Suprapubic skin (tissue), 4 donors: ENCODE results near the gene SOHLH1. TPM values are rescaled to one million over a fixed set of nuclear protein-coding genes. Genes with fewer than 3 reads are reported as not detected.

Experiments
- DNase-seq, 2 donors: peaks; one replicate each; pipeline ENCODE4 v3.0.0-alpha.2; 2019; ENCODE audit warnings: low spot score in 2 of 2
- H3K27ac ChIP-seq: fragments of 200-600 bp; sonication (generic); one replicate; pipeline ENCODE4 v1.5.1; 2019
- H3K27me3 ChIP-seq: fragments of 200-600 bp; sonication (generic); one replicate; pipeline ENCODE4 v1.5.1; 2019
- H3K36me3 ChIP-seq: fragments of 200-600 bp; sonication (generic); one replicate; pipeline ENCODE4 v1.5.1; 2019
- H3K4me1 ChIP-seq: fragments of 200-600 bp; sonication (generic); one replicate; pipeline ENCODE4 v1.5.1; 2019
- H3K4me3 ChIP-seq: fragments of 200-600 bp; sonication (generic); one replicate; pipeline ENCODE4 v1.5.1; 2019; ENCODE audit warnings: mild to moderate bottlenecking
- H3K9me3 ChIP-seq: fragments of 200-600 bp; sonication (generic); one replicate; pipeline ENCODE4 v1.5.1; 2019
- EP300 ChIP-seq: sonication (generic); formaldehyde crosslinking; IDR thresholded peaks from one replicate; pipeline ENCODE4 v1.6.1; 2017; ENCODE audit warnings: antibody characterized with exemption
- POLR2A ChIP-seq, 2 donors: fragments of 450-650 bp; IDR thresholded peaks; one replicate each; pipeline ENCODE4 v1.6.1; 2017; ENCODE audit warnings: antibody characterized with exemption in 2 of 2, mild to moderate bottlenecking in 2 of 2, moderate library complexity in 2 of 2
- POLR2AphosphoS5 ChIP-seq, 3 donors: sonication (generic); formaldehyde crosslinking; IDR thresholded peaks; one replicate each; pipeline ENCODE4 v1.6.1; 2017; ENCODE audit warnings: antibody characterized with exemption in 3 of 3
- WGBS: methylation state at CpG from one replicate; pipeline ENCODE4 v1.1.5; 2018; 5-methylcytosine and 5-hydroxymethylcytosine counted together
- total RNA-seq, 4 donors: library from RNA; depleted of rRNA; stranded (reverse); fragments of >200 nt; gene quantifications; one replicate each; pipeline ENCODE4 v1.1.0, GENCODE V29; 2016
- TF ChIP-seq, protein P1 (sequence below), 2 donors: fragments of 200-600 bp in 1 of 2; fragments of 450-650 bp in 1 of 2; sonication (generic) in 1 of 2; IDR thresholded peaks; one replicate each; pipeline ENCODE4 v1.5.1; 2016 to 2019; ENCODE audit warnings: antibody characterized with exemption in 2 of 2, mild to moderate bottlenecking in 1 of 2, moderate library complexity in 1 of 2

Gene SOHLH1
- total RNA-seq, 4 donors from 2014 or later = not detected

DNA sequence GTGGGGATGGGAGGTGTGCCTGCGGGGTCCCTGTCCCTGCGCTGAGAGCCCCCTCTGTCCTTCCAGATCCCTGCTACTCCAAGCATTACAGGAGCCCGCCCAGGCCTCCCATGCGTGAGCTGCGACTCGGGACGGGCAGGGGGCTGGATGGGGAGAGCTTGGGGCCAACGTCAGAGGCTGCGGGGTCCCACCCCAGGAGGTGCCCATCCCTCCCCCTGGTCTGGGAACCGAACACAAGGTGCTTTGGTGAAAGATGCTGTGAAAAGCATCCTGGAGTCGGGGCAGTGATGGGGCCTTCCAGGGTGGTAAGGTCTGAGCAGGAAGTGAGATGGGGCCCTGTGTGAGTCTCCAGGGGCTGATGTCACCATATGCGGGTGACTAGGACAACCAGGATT lies 33.5 kb downstream of the SOHLH1 start:
- TF ChIP-seq POLR2AphosphoS5 (IDR thresholded peaks at IDR 0.05) (no peak), POLR2A (IDR thresholded peaks at IDR 0.05) (no peak), EP300 (no peak)
- TF ChIP-seq, protein P1, sequence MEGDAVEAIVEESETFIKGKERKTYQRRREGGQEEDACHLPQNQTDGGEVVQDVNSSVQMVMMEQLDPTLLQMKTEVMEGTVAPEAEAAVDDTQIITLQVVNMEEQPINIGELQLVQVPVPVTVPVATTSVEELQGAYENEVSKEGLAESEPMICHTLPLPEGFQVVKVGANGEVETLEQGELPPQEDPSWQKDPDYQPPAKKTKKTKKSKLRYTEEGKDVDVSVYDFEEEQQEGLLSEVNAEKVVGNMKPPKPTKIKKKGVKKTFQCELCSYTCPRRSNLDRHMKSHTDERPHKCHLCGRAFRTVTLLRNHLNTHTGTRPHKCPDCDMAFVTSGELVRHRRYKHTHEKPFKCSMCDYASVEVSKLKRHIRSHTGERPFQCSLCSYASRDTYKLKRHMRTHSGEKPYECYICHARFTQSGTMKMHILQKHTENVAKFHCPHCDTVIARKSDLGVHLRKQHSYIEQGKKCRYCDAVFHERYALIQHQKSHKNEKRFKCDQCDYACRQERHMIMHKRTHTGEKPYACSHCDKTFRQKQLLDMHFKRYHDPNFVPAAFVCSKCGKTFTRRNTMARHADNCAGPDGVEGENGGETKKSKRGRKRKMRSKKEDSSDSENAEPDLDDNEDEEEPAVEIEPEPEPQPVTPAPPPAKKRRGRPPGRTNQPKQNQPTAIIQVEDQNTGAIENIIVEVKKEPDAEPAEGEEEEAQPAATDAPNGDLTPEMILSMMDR (IDR thresholded peaks at IDR 0.05) = no peak
- H3K27me3 ChIP-seq = peaks cover 69% of the 10 kb centered on the region
- H3K9me3 ChIP-seq = peaks cover 5% of the 10 kb centered on the region
- 69% methylated on average over 6 of the region's 12 CpGs for WGBS
- H3K36me3 ChIP-seq = no peaks in the 10 kb centered on the region
- peak in 1 of 2 donors; percentile 69 for DNase-seq
- H3K4me1 ChIP-seq = no peaks in the 10 kb centered on the region
- H3K4me3 ChIP-seq = no peak overlapping the region
- no peak overlapping the region for H3K27ac ChIP-seq

- peaks cover 65% of the 10 kb centered on the region for H3K27me3 ChIP-seq
- WGBS = 78% methylated on average over 18 of the region's 32 CpGs
These were observed 34.2 kb downstream of the SOHLH1 start for GRCh38 chr9:135664801-135665794.

DNA sequence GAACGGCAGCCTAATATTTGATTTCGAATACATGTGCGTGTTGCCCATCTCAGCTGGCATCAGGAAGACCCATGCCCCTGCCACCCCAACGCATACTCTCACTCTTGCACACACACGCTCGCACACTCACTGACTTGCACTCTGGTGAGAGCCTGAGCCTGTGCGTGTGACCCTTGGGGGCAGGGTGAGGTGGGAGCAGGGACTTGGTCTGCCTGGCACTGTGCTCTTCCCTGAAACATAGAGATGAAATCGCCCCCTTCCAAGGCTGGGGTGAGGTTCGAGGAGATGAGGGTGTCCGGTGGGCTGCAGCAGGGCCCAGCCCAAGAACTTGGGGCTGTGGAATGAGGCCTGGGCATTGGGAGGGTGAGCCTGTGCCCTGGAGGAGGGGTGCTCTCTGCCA lies 35.0 kb downstream of the SOHLH1 start:
- H3K27ac ChIP-seq = no peak overlapping the region
- H3K4me3 ChIP-seq = no peak overlapping the region
- WGBS = 92% methylated on average over 10 of the region's 10 CpGs
- H3K4me1 ChIP-seq = no peaks in the 10 kb centered on the region
- TF ChIP-seq, protein P1 (IDR thresholded peaks at IDR 0.05) = no peak
- TF ChIP-seq POLR2AphosphoS5 (IDR thresholded peaks at IDR 0.05) (no peak), EP300 (no peak), POLR2A (IDR thresholded peaks at IDR 0.05) (no peak)
- DNase-seq = peak in 1 of 2 donors; percentile 70
- H3K27me3 ChIP-seq = peaks cover 57% of the 10 kb centered on the region
- H3K9me3 ChIP-seq = peaks cover 5% of the 10 kb centered on the region
- H3K36me3 ChIP-seq = no peaks in the 10 kb centered on the region

More at GRCh38 chr9:135664801-135665794, 34.2 kb downstream of the SOHLH1 start:
- Histone ChIP-seq H3K36me3 (no peaks in the 10 kb centered on the region), H3K4me3 (no peak overlapping the region), H3K27ac (no peak overlapping the region), H3K9me3 (peaks cover 5% of the 10 kb centered on the region), H3K4me1 (no peaks in the 10 kb centered on the region)
- TF ChIP-seq EP300 (no peak), POLR2A (IDR thresholded peaks at IDR 0.05) (no peak), POLR2AphosphoS5 (IDR thresholded peaks at IDR 0.05) (no peak)
- TF ChIP-seq, protein P1 (IDR thresholded peaks at IDR 0.05) = no peak
- peak; percentile 52 to 63 for DNase-seq

GRCh38 chr9:135663857-135664256 lies 35.4 kb downstream of the SOHLH1 start:
- no peak for TF ChIP-seq POLR2AphosphoS5 (IDR thresholded peaks at IDR 0.05)
- no peak for TF ChIP-seq EP300
- TF ChIP-seq POLR2A (IDR thresholded peaks at IDR 0.05) = no peak
- TF ChIP-seq, protein P1 (IDR thresholded peaks at IDR 0.05) = no peak
- H3K36me3 ChIP-seq = no peaks in the 10 kb centered on the region
- DNase-seq = peak in 1 of 2 donors; percentile 49
- WGBS = 88% methylated on average over 12 of the region's 12 CpGs
- no peak overlapping the region for H3K27ac ChIP-seq
- H3K27me3 ChIP-seq = peaks cover 53% of the 10 kb centered on the region
- no peak overlapping the region for H3K4me3 ChIP-seq
- no peaks in the 10 kb centered on the region for H3K4me1 ChIP-seq
- H3K9me3 ChIP-seq = peaks cover 4% of the 10 kb centered on the region

GRCh38 chr9:135663451-135663770 lies 35.9 kb downstream of the SOHLH1 start:
- Histone ChIP-seq H3K27me3 (peaks cover 49% of the 10 kb centered on the region), H3K4me3 (no peak overlapping the region), H3K9me3 (no peaks in the 10 kb centered on the region), H3K36me3 (no peaks in the 10 kb centered on the region), H3K27ac (no peak overlapping the region), H3K4me1 (no peaks in the 10 kb centered on the region)
- DNase-seq = peak in 1 of 2 donors; percentile 53
- TF ChIP-seq POLR2A (IDR thresholded peaks at IDR 0.05) (no peak), EP300 (no peak), POLR2AphosphoS5 (IDR thresholded peaks at IDR 0.05) (no peak)
- TF ChIP-seq, protein P1 (IDR thresholded peaks at IDR 0.05) = no peak
- WGBS = 47% methylated on average over 3 of the region's 3 CpGs
